Adipose tissue (tissue), 3 donors: ENCODE data around the gene UBE2E2. TPM values are rescaled to one million over a fixed set of nuclear protein-coding genes. Genes with fewer than 3 reads are reported as not detected.

Experiments used
- H3K27ac ChIP-seq: one replicate; pipeline ENCODE4 v1.5.1; 2013; ENCODE audit warnings: low read depth, low read length
- WGBS, 3 donors: extraction: QIAGEN DNeasy Blood & Tissue Kit; methylation state at CpG; one replicate each; pipeline ENCODE4 v1.1.7; 2013; 5-methylcytosine and 5-hydroxymethylcytosine counted together
- polyA plus RNA-seq, 3 donors: library from polyadenylated mRNA; stranded (reverse); fragments of 200-250 nt; gene quantifications; one replicate each; pipeline ENCODE4 v1.2.3, GENCODE V29; 2013
- donor health status: healthy with polysubstance abuse.
- donor health status: Bipolar disorder and iron deficiency.
- donor health status: healthy.

Gene UBE2E2
- polyA plus RNA-seq, 3 donors, result 5.5 to 32.2 (median 24.3) TPM

GRCh38 chr3:23553353-23553752, 350.2 kb downstream of the UBE2E2 start:
- 73 to 92% (median 87%) methylated on average over 3 of the region's 3 CpGs for WGBS, 3 donors
- H3K27ac ChIP-seq, result no peak overlapping the region

GRCh38 chr3:23565041-23565775, 362.1 kb downstream of the UBE2E2 start:
- WGBS, 3 donors, result 76 to 82% (median 78%) methylated on average over 5 of the region's 5 CpGs
- H3K27ac ChIP-seq, result no peak overlapping the region

GRCh38 chr3:23566499-23566898, 363.4 kb downstream of the UBE2E2 start:
- H3K27ac ChIP-seq, result no peak overlapping the region
- WGBS, 3 donors, result 78 to 85% (median 83%) methylated on average over 2 of the region's 2 CpGs

- no peak overlapping the region for H3K27ac ChIP-seq
- 20 to 50% (median 48%) methylated on average over 3 of the region's 3 CpGs for WGBS, 3 donors
Measured at GRCh38 chr3:23567917-23568316, 364.8 kb downstream of the UBE2E2 start.

GRCh38 chr3:23573827-23574226, 370.7 kb downstream of the UBE2E2 start:
- WGBS, 3 donors, result 92 to 95% (median 95%) methylated on average over 3 of the region's 3 CpGs
- H3K27ac ChIP-seq, result no peak overlapping the region

- H3K27ac ChIP-seq, result no peak overlapping the region
- WGBS, 3 donors, result 96 to 100% (median 96%) methylated on average over 1 of the region's 1 CpG
Measured at GRCh38 chr3:23574822-23575315, 371.7 kb downstream of the UBE2E2 start.

GRCh38 chr3:23575697-23576096, 372.6 kb downstream of the UBE2E2 start:
- no peak overlapping the region for H3K27ac ChIP-seq
- 86 to 91% (median 87%) methylated on average over 3 of the region's 3 CpGs for WGBS, 3 donors

GRCh38 chr3:23576379-23576959, 373.3 kb downstream of the UBE2E2 start:
- 39 to 84% (median 83%) methylated on average over 2 of the region's 2 CpGs for WGBS, 3 donors
- H3K27ac ChIP-seq, result no peak overlapping the region

- H3K27ac ChIP-seq, result no peak overlapping the region
- 91 to 93% (median 92%) methylated on average over 8 of the region's 8 CpGs for WGBS, 3 donors
Measured at GRCh38 chr3:23580096-23580713, 377.1 kb downstream of the UBE2E2 start.

GRCh38 chr3:23583980-23584740, 381.0 kb downstream of the UBE2E2 start:
- H3K27ac ChIP-seq, result no peak overlapping the region
- 92 to 96% (median 95%) methylated on average over 10 of the region's 10 CpGs for WGBS, 3 donors

GRCh38 chr3:23587513-23587912, 384.4 kb downstream of the UBE2E2 start:
- 80 to 92% (median 81%) methylated on average over 3 of the region's 3 CpGs for WGBS, 3 donors
- no peak overlapping the region for H3K27ac ChIP-seq

- WGBS, 3 donors, result 49 to 80% (median 74%) methylated on average over 3 of the region's 3 CpGs
- no peak overlapping the region for H3K27ac ChIP-seq
Measured at GRCh38 chr3:23588547-23588946, 385.4 kb downstream of the UBE2E2 start.

GRCh38 chr3:23589602-23590001, 386.5 kb downstream of the UBE2E2 start:
- WGBS, 3 donors, result 90 to 96% (median 95%) methylated on average over 10 of the region's 10 CpGs
- H3K27ac ChIP-seq, result no peak overlapping the region

- WGBS, 3 donors, result 78 to 86% (median 83%) methylated on average over 8 of the region's 8 CpGs
- H3K27ac ChIP-seq, result no peak overlapping the region
Measured at GRCh38 chr3:23590424-23591273, 387.5 kb downstream of the UBE2E2 start.

GRCh38 chr3:23591374-23591773, 388.2 kb downstream of the UBE2E2 start:
- WGBS, 3 donors, result 88 to 96% (median 92%) methylated on average over 2 of the region's 2 CpGs
- H3K27ac ChIP-seq, result no peak overlapping the region

- 78 to 79% (median 79%) methylated on average over 5 of the region's 5 CpGs for WGBS, 3 donors
- H3K27ac ChIP-seq, result no peak overlapping the region
Measured at GRCh38 chr3:23592961-23593931, 390.1 kb downstream of the UBE2E2 start.

- 67 to 68% (median 68%) methylated on average over 4 of the region's 4 CpGs for whole genome bisulfite sequencing, 3 donors
- H3K27ac ChIP-seq, result no peak overlapping the region
Measured at GRCh38 chr3:23594066-23594465, 390.9 kb downstream of the UBE2E2 start.
